H1 (cell line): ENCODE results near the gene GPR171. TPM values are rescaled to one million over a fixed set of nuclear protein-coding genes. Genes with fewer than 3 reads are reported as not detected.

Source experiments
- CTCF ChIA-PET: fragments of 300-600 bp; sonication (Branson Sonifier 250); formaldehyde crosslinking; loops from one replicate; lab custom pipeline; 2021; ENCODE audit not compliant: partially characterized antibody; lab: Charles Lee
- POLR2A ChIA-PET: fragments of 300-600 bp; sonication (Branson Sonifier 250); formaldehyde crosslinking; loops from one replicate; lab custom pipeline; 2021; ENCODE audit warnings: inconsistent platforms; ENCODE audit not compliant: partially characterized antibody; lab: Charles Lee
- DNase-seq, 2 experiments: peaks; one replicate each; pipeline versions ENCODE4 v3.0.0 to v3.0.0-alpha.2; 2010 to 2022; ENCODE audit warnings: low spot score in 2 of 2, low read depth in 1 of 2, mixed read lengths in 1 of 2
- FAIRE-seq: peaks from 2 replicates; lab custom pipeline; 2011; peaks lifted over from hg19 to GRCh38; lab: Jason Lieb, UNC
- H2AFZ ChIP-seq: 2 replicates; pipeline ENCODE4 v1.8.1; 2012; ENCODE audit warnings: low read length, inconsistent platforms
- H2AK5ac ChIP-seq: 2 replicates; pipeline ENCODE4 v1.6.1; 2013; ENCODE audit warnings: low read depth, low read length
- H2BK120ac ChIP-seq: replicated peaks from 2 replicates; pipeline ENCODE3; 2013; ENCODE audit warnings: low read depth, low read length, inconsistent platforms
- H2BK12ac ChIP-seq: 2 replicates; pipeline ENCODE4 v1.6.1; 2013; ENCODE audit warnings: low read depth, low read length
- H2BK15ac ChIP-seq: 2 replicates; pipeline ENCODE4 v1.6.1; 2013; ENCODE audit warnings: low read length
- H2BK20ac ChIP-seq: 2 replicates; pipeline ENCODE4 v1.6.1; 2013; ENCODE audit warnings: low read length
- H2BK5ac ChIP-seq: 2 replicates; pipeline ENCODE4 v1.6.1; 2013; ENCODE audit warnings: low read depth, low read length
- H3K14ac ChIP-seq: 2 replicates; pipeline ENCODE4 v1.6.1; 2013; ENCODE audit warnings: inconsistent platforms; ENCODE audit not compliant: insufficient read length
- H3K18ac ChIP-seq: 2 replicates; pipeline ENCODE4 v1.6.1; 2013; ENCODE audit warnings: low read length; ENCODE audit errors: extremely low read depth
- H3K23ac ChIP-seq: 2 replicates; pipeline ENCODE4 v1.6.1; 2013; ENCODE audit warnings: inconsistent platforms; ENCODE audit not compliant: insufficient read length
- H3K23me2 ChIP-seq: 2 replicates; pipeline ENCODE4 v1.6.1; 2013; ENCODE audit warnings: low read depth, low read length
- H3K27ac ChIP-seq: 2 replicates; pipeline ENCODE4 v1.6.1; 2011; ENCODE audit warnings: low read depth, low read length, inconsistent platforms
- H3K27me3 ChIP-seq, 4 experiments: replicated peaks in 1 of 4; 1 replicate in 1 of 4; 2 replicates in 3 of 4; pipeline versions ENCODE4 v1.6.1 to v1.8.1; 2011 to 2013; ENCODE audit warnings: low read length in 3 of 4, mild to moderate bottlenecking in 3 of 4, inconsistent platforms in 2 of 4, mixed read lengths in 2 of 4, moderate library complexity in 1 of 4; ENCODE audit not compliant: control insufficient read depth in 3 of 4, insufficient read depth in 3 of 4; ENCODE audit errors: extremely low read depth in 1 of 4
- H3K36me3 ChIP-seq, 4 experiments: 2 replicates each; pipeline versions ENCODE4 v1.6.1 to v1.8.1; 2011 to 2013; ENCODE audit warnings: mild to moderate bottlenecking in 4 of 4, low read length in 3 of 4, moderate library complexity in 2 of 4, control low read depth in 1 of 4, inconsistent platforms in 1 of 4; ENCODE audit not compliant: insufficient read depth in 4 of 4, control insufficient read depth in 2 of 4
- H3K4ac ChIP-seq: replicated peaks from 2 replicates; pipeline ENCODE3; 2013; ENCODE audit warnings: low read length, low read depth, mixed read lengths, inconsistent platforms; ENCODE audit not compliant: insufficient read length
- H3K4me1 ChIP-seq, 4 experiments: replicated peaks in 1 of 4; 1 replicate in 1 of 4; 2 replicates in 3 of 4; pipeline versions ENCODE4 v1.6.1 to v1.8.1; 2011 to 2013; ENCODE audit warnings: low read length in 3 of 4, inconsistent platforms in 2 of 4, mixed read lengths in 1 of 4; ENCODE audit not compliant: insufficient read depth in 4 of 4, control insufficient read depth in 3 of 4
- H3K4me2 ChIP-seq, 2 experiments: 2 replicates each; pipeline versions ENCODE4 v1.6.1 to v1.8.1; 2011 to 2013; ENCODE audit warnings: low read depth in 2 of 2, low read length in 2 of 2, control low read depth in 1 of 2, inconsistent platforms in 1 of 2, mild to moderate bottlenecking in 1 of 2; ENCODE audit not compliant: insufficient read depth in 1 of 2
- H3K4me3 ChIP-seq, 4 experiments: fragments of 200-600, 300-600 bp in 1 of 4; sonication (generic), shearing (Covaris generic), sonication (Bioruptor Twin) in 1 of 4; 2 replicates each; pipeline versions ENCODE4 v1.5.1 to v1.8.1; 2011 to 2016; ENCODE audit warnings: low read length in 4 of 4, low read depth in 3 of 4, control low read depth in 2 of 4, inconsistent platforms in 2 of 4, mild to moderate bottlenecking in 2 of 4, mixed read lengths in 1 of 4, moderate library complexity in 1 of 4; ENCODE audit not compliant: insufficient read depth in 2 of 4; ENCODE audit errors: extremely low read depth in 1 of 4
- H3K56ac ChIP-seq: replicated peaks from 2 replicates; pipeline ENCODE3; 2013; ENCODE audit warnings: low read depth, mild to moderate bottlenecking, mixed read lengths, low read length, inconsistent platforms; ENCODE audit not compliant: insufficient read length
- H3K79me1 ChIP-seq: 2 replicates; pipeline ENCODE4 v1.6.1; 2013; ENCODE audit warnings: low read depth, low read length, control low read depth
- H3K79me2 ChIP-seq, 2 experiments: 2 replicates each; pipeline versions ENCODE4 v1.6.1 to v1.8.1; 2012 to 2013; ENCODE audit warnings: low read length in 2 of 2, mild to moderate bottlenecking in 2 of 2, inconsistent platforms in 1 of 2; ENCODE audit not compliant: insufficient read depth in 2 of 2, control insufficient read depth in 1 of 2
- H3K9ac ChIP-seq, 4 experiments: replicated peaks in 1 of 4; 1 replicate in 1 of 4; 2 replicates in 3 of 4; pipeline versions ENCODE4 v1.6.1 to v1.8.1; 2011 to 2013; ENCODE audit warnings: low read depth in 3 of 4, low read length in 3 of 4, control low read depth in 2 of 4, mild to moderate bottlenecking in 2 of 4, moderate library complexity in 2 of 4, inconsistent platforms in 1 of 4; ENCODE audit errors: extremely low read depth in 1 of 4
- H3K9me3 ChIP-seq, 2 experiments: 2 replicates each; pipeline versions ENCODE4 v1.6.1 to v1.8.1; 2012 to 2013; ENCODE audit warnings: mild to moderate bottlenecking in 2 of 2, moderate library complexity in 2 of 2, control low read depth in 1 of 2, inconsistent platforms in 1 of 2, low read depth in 1 of 2, low read length in 1 of 2, mixed read lengths in 1 of 2; ENCODE audit not compliant: insufficient read depth in 2 of 2
- H4K20me1 ChIP-seq, 2 experiments: replicated peaks in 1 of 2; 2 replicates each; pipeline versions ENCODE3 to v1.8.1; 2011 to 2013; ENCODE audit warnings: inconsistent platforms in 2 of 2, low read length in 2 of 2, mild to moderate bottlenecking in 1 of 2; ENCODE audit not compliant: insufficient read depth in 2 of 2, control insufficient read depth in 1 of 2
- H4K5ac ChIP-seq: 2 replicates; pipeline ENCODE4 v1.6.1; 2013; ENCODE audit warnings: low read length, low read depth, mixed read lengths, inconsistent platforms; ENCODE audit not compliant: insufficient read length
- H4K8ac ChIP-seq: 2 replicates; pipeline ENCODE4 v1.8.0; 2013; ENCODE audit warnings: mild to moderate bottlenecking, moderate library complexity, low read length, inconsistent platforms; ENCODE audit not compliant: insufficient read depth; ENCODE audit errors: extremely low read depth
- H4K91ac ChIP-seq: replicated peaks from 2 replicates; pipeline ENCODE3; 2013; ENCODE audit warnings: low read length, mixed read lengths, inconsistent platforms; ENCODE audit not compliant: insufficient read length
- CHD1 ChIP-seq: IDR thresholded peaks from 2 replicates; pipeline ENCODE4 v1.6.1; 2012; ENCODE audit warnings: low read depth, low read length, improper control_type of control experiment
- E2F6 ChIP-seq: IDR thresholded peaks from 2 replicates; pipeline ENCODE4 v1.6.1; 2012; ENCODE audit warnings: inconsistent platforms
- KDM5A ChIP-seq: fragments of 200-600 bp; IDR thresholded peaks from 2 replicates; pipeline ENCODE4 v1.7.1; 2012; ENCODE audit warnings: mild to moderate bottlenecking, low read length, inconsistent platforms, mixed read lengths
- MAFK ChIP-seq: IDR thresholded peaks from 2 replicates; pipeline ENCODE4 v1.6.1; 2012; ENCODE audit warnings: low read depth, mild to moderate bottlenecking, improper control_type of control experiment, low read length
- MAX ChIP-seq: IDR thresholded peaks from 2 replicates; pipeline ENCODE4 v1.6.1; 2012; ENCODE audit warnings: inconsistent platforms
- RAD21 ChIP-seq, 2 experiments: IDR thresholded peaks in 1 of 2; conservative IDR thresholded peaks in 1 of 2; 2 replicates each; pipeline ENCODE4 v1.6.1; 2011; ENCODE audit warnings: low read depth in 2 of 2, low read length in 2 of 2, improper control_type of control experiment in 1 of 2, inconsistent platforms in 1 of 2, mild to moderate bottlenecking in 1 of 2, moderate library complexity in 1 of 2
- RNF2 ChIP-seq: fragments of 200-900, 300-1000 bp; sonication (generic); IDR thresholded peaks from 2 replicates; pipeline ENCODE4 v1.7.1; 2016; ENCODE audit warnings: borderline replicate concordance, low read depth, mild to moderate bottlenecking, antibody characterized with exemption, low read length; ENCODE audit not compliant: poor library complexity, severe bottlenecking; ENCODE audit errors: missing control alignments
- SIRT6 ChIP-seq: IDR thresholded peaks from one replicate; pipeline ENCODE4 v1.7.1; 2012; ENCODE audit warnings: low read length, inconsistent platforms
- SUZ12 ChIP-seq: fragments of 200-600 bp; sonication (generic); IDR thresholded peaks from 2 replicates; pipeline ENCODE4 v1.6.1; 2012; ENCODE audit warnings: mild to moderate bottlenecking, inconsistent platforms, low read length, moderate library complexity, mixed read lengths
- TEAD4 ChIP-seq: IDR thresholded peaks from 2 replicates; pipeline ENCODE4 v1.6.1; 2012; ENCODE audit warnings: low read depth, low read length, inconsistent platforms, mixed read lengths
- USF2 ChIP-seq: IDR thresholded peaks from 2 replicates; pipeline ENCODE4 v1.6.1; 2011; ENCODE audit warnings: low read length, improper control_type of control experiment
- WGBS, 2 experiments: shearing (Covaris generic) in 1 of 2; methylation state at CpG; one replicate each; pipeline versions ENCODE4 v1.1.6 to v1.1.7; 2013 to 2015; ENCODE audit warnings: low lambda C conversion rate in 2 of 2, mixed read lengths in 2 of 2, inconsistent platforms in 1 of 2, low coverage in 1 of 2, missing lambda C conversion rate in 1 of 2; ENCODE audit not compliant: insufficient replicate concordance in 2 of 2, insufficient coverage in 1 of 2, insufficient read length in 1 of 2; ENCODE audit errors: extremely low coverage in 1 of 2, missing lambda C conversion rate in 1 of 2; 5-methylcytosine and 5-hydroxymethylcytosine counted together
- polyA plus RNA-seq, 7 experiments: library from polyadenylated mRNA; depleted of rRNA in 3 of 7; stranded (reverse) in 5 of 7; unstranded in 2 of 7; fragments of >200 nt in 5 of 7; fragments of 200-250 nt in 2 of 7; gene quantifications; 1 replicate in 5 of 7; 2 replicates in 1 of 7; 4 replicates in 1 of 7; pipeline versions ENCODE4 v1.2.1 to v1.2.3, GENCODE V29; 2011 to 2013; ENCODE audit warnings: missing spikeins in 2 of 7, mixed read lengths in 2 of 7
- total RNA-seq: library from RNA; stranded (reverse); fragmentation: NEBNext Ultra II Directional; extraction: Animal tissue kit (Norgen Biotek cat#: 25700); gene quantifications from 2 replicates; pipeline ENCODE4 v1.2.1, GENCODE V29; 2021

Gene GPR171
- total and polyA plus RNA-seq, 2 of the 8 experiments (the other 6 are each of a cell fraction or from before 2014, with no cell fraction given): not detected

GRCh38 chr3:151178208-151178845 lies 24.7 kb downstream of the GPR171 start:
- FAIRE-seq (no peak), DNase-seq (no peak)
- Histone ChIP-seq H3K4me3 (no peak overlapping the region), H3K9ac (no peak overlapping the region), H3K4ac (no peak overlapping the region), H3K27ac (no peak overlapping the region), H4K8ac (no peak overlapping the region), H3K79me1 (no peaks in the 10 kb centered on the region), H4K91ac (no peak overlapping the region), H4K20me1 (no peaks in the 10 kb centered on the region), H3K56ac (no peak overlapping the region), H2BK5ac (no peak overlapping the region), H2BK12ac (no peak overlapping the region), H3K14ac (no peak overlapping the region), H2AK5ac (no peak overlapping the region), H2BK20ac (no peak overlapping the region), H2BK15ac (no peak overlapping the region), H3K9me3 (no peaks in the 10 kb centered on the region), H3K4me1 (no peaks in the 10 kb centered on the region), H2AFZ (no peak overlapping the region), H3K79me2 (no peaks in the 10 kb centered on the region), H3K4me2 (no peak overlapping the region), H3K18ac (no peak overlapping the region), H3K36me3 (no peaks in the 10 kb centered on the region; a peak in 1 of 8 replicates), H3K23me2 (no peaks in the 10 kb centered on the region), H4K5ac (no peak overlapping the region), H3K23ac (no peak overlapping the region), H2BK120ac (no peak overlapping the region), H3K27me3 (no peaks in the 10 kb centered on the region)
- ChIA-PET POLR2A (no interaction called here), CTCF (interaction anchor here (0.6 to 2.9 kb wide), 5 partner anchors 10 to 149 kb away, joined by 3 to 24 read pairs (median 3); no protein-coding TSS in a partner anchor)
- WGBS, 2 experiments: 95% methylated on average over 2 of the region's 2 CpGs; no CpG with 5 or more reads in 1 of the 2 experiments
- TF ChIP-seq CHD1: no peak
- no peak for TF ChIP-seq RAD21 (IDR thresholded peaks at IDR 0.05 in 1 of 2, conservative IDR thresholded peaks at IDR 0.05 in 1 of 2; ENCODE audit: low read depth in 2 of 2, low read length in 2 of 2)
- no peak for TF ChIP-seq E2F6
- no peak for TF ChIP-seq KDM5A
- TF ChIP-seq TEAD4: no peak
- TF ChIP-seq MAFK: no peak
- TF ChIP-seq USF2: no peak
- no peak for TF ChIP-seq SIRT6
- TF ChIP-seq SUZ12: no peak
- no peak for TF ChIP-seq MAX
- TF ChIP-seq RNF2: no peak
